ENCODE measurements around the gene HIP1R. TPM values are rescaled to one million over a fixed set of nuclear protein-coding genes. Genes with fewer than 3 reads are reported as not detected.

Gene HIP1R
- total and polyA plus RNA-seq, 2 of the 13 experiments (the other 11 are each of a cell fraction or from before 2014, with no cell fraction given), result 18.4 to 25.5 TPM

DNA sequence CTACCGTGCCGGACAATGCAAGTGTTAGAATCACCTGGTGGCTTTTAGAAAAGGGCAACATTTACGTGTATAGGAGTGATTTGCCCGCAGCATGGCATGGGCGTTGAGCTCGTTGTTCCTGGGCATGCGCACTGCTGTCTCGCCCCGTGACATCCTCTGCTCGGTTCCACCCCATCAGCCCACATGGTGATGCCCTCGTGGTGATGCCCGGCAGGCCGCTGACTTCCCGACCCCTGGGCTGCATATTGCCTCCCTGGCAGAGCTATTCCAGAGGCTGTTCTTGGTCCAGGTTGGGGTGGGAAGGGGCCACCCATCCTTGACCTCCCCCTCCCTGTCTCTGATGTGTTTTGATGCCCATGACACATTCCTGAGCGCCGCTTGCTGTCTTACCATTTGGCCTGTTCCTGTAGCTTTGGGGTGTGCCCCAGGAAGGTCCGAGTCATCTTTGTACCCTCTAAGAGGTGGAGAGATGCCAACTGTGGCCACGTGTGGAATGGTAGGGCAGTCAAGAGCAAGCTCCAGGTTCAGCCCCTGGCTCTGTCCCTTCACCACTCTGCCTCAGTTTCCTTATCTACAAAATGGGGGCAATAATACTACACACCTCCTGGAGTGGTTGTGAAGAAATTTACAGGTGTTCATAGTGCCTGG, 4.8 kb downstream of the HIP1R start:
- in situ Hi-C loops (cut with HindIII; ENCODE audit: extremely low pct_ligation_motif_present, low pct_unique_long_range_greater_than_20kb) (no loop called here), intact Hi-C loops (cut with micrococcal nuclease; ENCODE audit: unreplicated experiment) (loop anchor here (5.0 kb wide), 1 partner anchor 43 kb away; no protein-coding TSS in a partner anchor)
- ATAC-seq, result no peak
- H2AFZ ChIP-seq (ENCODE audit: low read length), result no peak overlapping the region
- TF ChIP-seq MTA3 (CRISPR knock-in tag; IDR thresholded peaks at IDR 0.05), result no peak
- TF ChIP-seq ZNF629 (CRISPR knock-in tag; conservative IDR thresholded peaks at IDR 0.05), result peak; percentile 35; the same call in 1 of the 2 replicates
- peak; percentile 77 for TF ChIP-seq HNRNPL (IDR thresholded peaks at IDR 0.05; ENCODE audit: low read depth, low read length)
- H3K79me2 ChIP-seq (ENCODE audit: insufficient read depth, low read length), result peaks cover 8% of the 10 kb centered on the region
- CTCF ChIA-PET (ENCODE audit: low intra/inter-chr PET ratio, low total read pairs), result no interaction called here
- H3K4me3 ChIP-seq (replicated peaks in 1 of 3; ENCODE audit: insufficient read depth in 1 of 3, low read depth in 2 of 3, low read length in 3 of 3), result no peak overlapping the region
- 92% methylated on average over 12 of the region's 18 CpGs for WGBS (ENCODE audit: low lambda C conversion rate)
- no peak overlapping the region for H3K27ac ChIP-seq (ENCODE audit: extremely low read length, insufficient read depth, low read length)
- no peak for FAIRE-seq
- no peak overlapping the region for H3K4me2 ChIP-seq (ENCODE audit: low read depth, low read length)
- H3K36me3 ChIP-seq (replicated peaks in 1 of 2; ENCODE audit: control insufficient read depth in 1 of 2, insufficient read depth in 2 of 2, low read length in 2 of 2), result no peaks in the 10 kb centered on the region
- no peak for DNase-seq (ENCODE audit: low spot score)
- no TSS peak for BruUV-seq (replicated peaks)
- no peaks in the 10 kb centered on the region for H3K9me3 ChIP-seq (ENCODE audit: low read length)
- no peaks in the 10 kb centered on the region; a peak in 1 of 5 replicates for H3K27me3 ChIP-seq (ENCODE audit: control insufficient read depth in 1 of 2, insufficient read depth in 2 of 2, low read length in 2 of 2)
- no peak overlapping the region for H3K9ac ChIP-seq (ENCODE audit: insufficient read depth, low read depth, low read length)
- POLR2A ChIA-PET, result interaction anchor here (0.5 to 0.8 kb wide), 2 partner anchors 54 to 58 kb away, joined by 3 to 5 read pairs; no protein-coding TSS in a partner anchor
- peaks cover 82% of the 10 kb centered on the region for H3K4me1 ChIP-seq (ENCODE audit: insufficient read depth, low read length)
- H4K20me1 ChIP-seq (ENCODE audit: insufficient read depth, low read length), result peaks cover 8% of the 10 kb centered on the region; the same call in 1 of the 2 replicates

DNA sequence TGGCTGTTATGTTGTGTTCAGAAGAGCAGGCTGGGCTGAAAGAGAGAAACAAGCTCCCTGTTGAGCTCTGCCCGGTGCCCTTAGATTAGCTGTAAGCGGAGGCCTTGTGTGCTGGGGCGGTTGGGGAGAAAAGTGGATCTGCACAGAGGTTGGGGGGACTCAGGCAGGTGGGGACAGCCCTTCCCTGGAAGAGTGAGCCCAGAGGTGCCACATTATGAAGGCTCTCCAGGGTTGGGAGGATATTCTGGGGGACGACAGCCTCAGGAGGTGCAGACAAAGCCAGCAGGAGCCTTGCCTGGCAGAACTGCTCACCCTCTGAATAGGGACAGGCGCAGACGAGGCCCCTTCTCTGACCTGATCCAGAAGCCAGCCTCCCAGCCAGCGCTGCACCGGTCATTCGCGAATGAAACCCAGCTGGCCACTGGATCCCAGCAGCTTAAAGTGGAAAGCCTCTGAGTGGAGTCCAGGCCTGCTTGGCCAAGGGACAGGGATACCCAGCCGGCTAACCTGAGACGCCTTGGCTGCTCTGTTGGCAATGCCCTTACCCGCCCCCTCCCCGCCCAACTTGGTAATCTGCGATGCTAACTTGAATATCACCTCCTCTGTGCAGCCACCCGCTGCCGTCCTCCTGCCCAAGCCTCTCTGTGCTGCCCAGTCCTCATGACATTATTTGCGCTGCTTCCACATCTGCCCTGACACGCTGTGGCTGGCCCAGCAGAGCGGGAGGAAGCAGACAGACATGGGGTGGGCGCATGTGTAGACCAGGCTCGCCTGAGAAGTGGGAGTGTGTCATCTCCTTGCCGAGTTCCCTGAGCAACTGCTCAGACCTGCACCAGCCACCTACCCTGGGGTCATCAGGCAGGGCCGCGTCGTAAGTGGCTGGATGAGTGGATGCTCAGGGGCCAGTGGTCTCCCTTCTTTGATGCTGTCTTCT, 5.6 kb downstream of the HIP1R start:
- ChIA-PET CTCF (ENCODE audit: low intra/inter-chr PET ratio, low total read pairs) (no interaction called here), POLR2A (no interaction called here)
- H3K4me1 ChIP-seq (ENCODE audit: insufficient read depth, low read length), result peaks cover 82% of the 10 kb centered on the region
- no TSS peak for BruUV-seq (replicated peaks)
- H3K36me3 ChIP-seq (replicated peaks in 1 of 2; ENCODE audit: control insufficient read depth in 1 of 2, insufficient read depth in 2 of 2, low read length in 2 of 2), result no peaks in the 10 kb centered on the region
- H3K79me2 ChIP-seq (ENCODE audit: insufficient read depth, low read length), result peaks cover 11% of the 10 kb centered on the region
- TF ChIP-seq XRCC5 (optimal IDR thresholded peaks at IDR 0.05; ENCODE audit: low read length) (peak; percentile 32), KLF11 (CRISPR knock-in tag; IDR thresholded peaks at IDR 0.05) (no peak)
- H3K4me3 ChIP-seq (replicated peaks in 1 of 3; ENCODE audit: insufficient read depth in 1 of 3, low read depth in 2 of 3, low read length in 3 of 3), result no peak overlapping the region
- no peak overlapping the region for H3K27ac ChIP-seq (ENCODE audit: extremely low read length, insufficient read depth, low read length)
- H4K20me1 ChIP-seq (ENCODE audit: insufficient read depth, low read length), result peaks cover 8% of the 10 kb centered on the region; the same call in 1 of the 2 replicates
- H2AFZ ChIP-seq (ENCODE audit: low read length), result no peak overlapping the region
- in situ Hi-C loops (cut with HindIII; ENCODE audit: extremely low pct_ligation_motif_present, low pct_unique_long_range_greater_than_20kb), result no loop called here
- H3K27me3 ChIP-seq (ENCODE audit: control insufficient read depth in 1 of 2, insufficient read depth in 2 of 2, low read length in 2 of 2), result no peaks in the 10 kb centered on the region; a peak in 1 of 5 replicates
- 83% methylated on average over 17 of the region's 26 CpGs for WGBS (ENCODE audit: low lambda C conversion rate)
- no peak for FAIRE-seq
- no peak; the same call in 1 of the 3 replicates for ATAC-seq
- DNase-seq (ENCODE audit: low spot score), result no peak
- no peak overlapping the region for H3K9ac ChIP-seq (ENCODE audit: insufficient read depth, low read depth, low read length)
- intact Hi-C loops (cut with micrococcal nuclease; ENCODE audit: unreplicated experiment), result loop anchor here (5.0 kb wide), 1 partner anchor 44 kb away; no protein-coding TSS in a partner anchor
- H3K9me3 ChIP-seq (ENCODE audit: low read length), result no peaks in the 10 kb centered on the region
- peak overlapping the region; percentile 30; the same call in 1 of the 2 replicates for H3K4me2 ChIP-seq (ENCODE audit: low read depth, low read length)

Data from HepG2 (cell line).